ACHN (cell line): ENCODE results near the gene CDCA4.

Experiments used
- DNase-seq: peaks from one replicate; pipeline ENCODE4 v3.0.0-alpha.2; 2015
- in situ Hi-C: cut with HindIII; loops from 2 replicates; pipeline ENCODE4 v1.10.0; 2017; ENCODE audit warnings: low sequenced_read_pairs, low pct_ligation_motif_present, low pct_unique_long_range_greater_than_20kb

The CDCA4 gene

GRCh38 chr14:104971447-104972240 lies 49.2 kb downstream of the CDCA4 start:
- in situ Hi-C loops = no loop called here
- DNase-seq = no peak

GRCh38 chr14:104970231-104971068 lies 50.4 kb downstream of the CDCA4 start:
- in situ Hi-C loops = no loop called here
- peak; percentile 79 for DNase-seq

GRCh38 chr14:104969741-104970230 lies 51.1 kb downstream of the CDCA4 start:
- no peak for DNase-seq
- in situ Hi-C loops = no loop called here

GRCh38 chr14:104968541-104969401 lies 52.1 kb downstream of the CDCA4 start:
- DNase-seq = peak; percentile 15
- in situ Hi-C loops = no loop called here

- no peak for DNase-seq
- in situ Hi-C loops = no loop called here
Observed at GRCh38 chr14:104968153-104968527, 52.7 kb downstream of the CDCA4 start.

- in situ Hi-C loops = no loop called here
- no peak for DNase-seq
Observed at GRCh38 chr14:104967386-104968152, 53.3 kb downstream of the CDCA4 start.

- in situ Hi-C loops = no loop called here
- DNase-seq = no peak
Observed at GRCh38 chr14:104966981-104967385, 53.9 kb downstream of the CDCA4 start.

- DNase-seq = no peak
- in situ Hi-C loops = no loop called here
Observed at GRCh38 chr14:104966261-104966865, 54.5 kb downstream of the CDCA4 start.

GRCh38 chr14:104965561-104966231 lies 55.2 kb downstream of the CDCA4 start:
- no peak for DNase-seq
- in situ Hi-C loops = no loop called here

- in situ Hi-C loops = no loop called here
- no peak for DNase-seq
Observed at GRCh38 chr14:104964546-104964945, 56.3 kb downstream of the CDCA4 start.
